MCF 10A (cell line): ENCODE data around the gene MPP7. TPM values are rescaled to one million over a fixed set of nuclear protein-coding genes. Genes with fewer than 3 reads are reported as not detected.

Experiments used
- BruUV-seq: library from RNA; stranded (reverse); fragments of 400-500 nt; replicated peaks from 2 replicates; lab custom pipeline; 2021; lab: Mats Ljungman, UMichigan
- CTCF ChIA-PET: fragments of 300-600 bp; sonication (Branson Sonifier 250); formaldehyde crosslinking; extraction: SDS; loops from one replicate; lab custom pipeline; 2021; ENCODE audit warnings: antibody characterized with exemption, inconsistent platforms; lab: Yijun Ruan, JAX
- POLR2A ChIA-PET: fragments of 300-600, 350-650 bp; sonication (Branson Sonifier 250); formaldehyde crosslinking; extraction: SDS; loops from one replicate; lab custom pipeline; 2020; ENCODE audit warnings: antibody characterized with exemption, inconsistent platforms; lab: Yijun Ruan, JAX
- DNase-seq: peaks from one replicate; pipeline ENCODE4 v3.0.0-alpha.2; 2018; ENCODE audit not compliant: unreplicated experiment
- H3K27ac Mint-ChIP-seq: one replicate; pipeline ENCODE4 v1.8.0; 2022; ENCODE audit warnings: mild to moderate bottlenecking, low read depth, mixed read lengths; ENCODE audit not compliant: unreplicated experiment
- H3K27me3 Mint-ChIP-seq: one replicate; pipeline ENCODE4 v1.8.0; 2022; ENCODE audit warnings: mixed read lengths; ENCODE audit not compliant: insufficient read depth, unreplicated experiment
- H3K36me3 Mint-ChIP-seq: one replicate; pipeline ENCODE4 v1.8.0; 2022; ENCODE audit warnings: mild to moderate bottlenecking, moderate library complexity, mixed read lengths; ENCODE audit not compliant: insufficient read depth, unreplicated experiment
- H3K4me1 Mint-ChIP-seq: one replicate; pipeline ENCODE4 v1.8.0; 2022; ENCODE audit warnings: mixed read lengths; ENCODE audit not compliant: insufficient read depth, unreplicated experiment
- H3K4me3 Mint-ChIP-seq: one replicate; pipeline ENCODE4 v1.8.0; 2022; ENCODE audit warnings: mild to moderate bottlenecking, moderate library complexity, mixed read lengths; ENCODE audit not compliant: unreplicated experiment
- H3K9me3 Mint-ChIP-seq: one replicate; pipeline ENCODE4 v1.8.0; 2022; ENCODE audit warnings: mixed read lengths; ENCODE audit not compliant: unreplicated experiment
- intact Hi-C: fragments of 100-400 bp; cut with micrococcal nuclease; formaldehyde crosslinking; loops from 2 replicates; pipeline ENCODE4 v1.14.1; 2022
- total RNA-seq: library from RNA; stranded (reverse); gene quantifications from 2 replicates; pipeline ENCODE4 v1.2.3, GENCODE V29; 2022
- TF ChIP-seq, protein P1 (sequence below): fragments of 200-600 bp; IDR thresholded peaks from one replicate; pipeline ENCODE4 v1.8.0; 2022; ENCODE audit warnings: antibody characterized with exemption, mild to moderate bottlenecking; ENCODE audit not compliant: unreplicated experiment

Gene MPP7
- total RNA-seq, 1 experiment from 2014 or later, result 5.4 TPM

DNA sequence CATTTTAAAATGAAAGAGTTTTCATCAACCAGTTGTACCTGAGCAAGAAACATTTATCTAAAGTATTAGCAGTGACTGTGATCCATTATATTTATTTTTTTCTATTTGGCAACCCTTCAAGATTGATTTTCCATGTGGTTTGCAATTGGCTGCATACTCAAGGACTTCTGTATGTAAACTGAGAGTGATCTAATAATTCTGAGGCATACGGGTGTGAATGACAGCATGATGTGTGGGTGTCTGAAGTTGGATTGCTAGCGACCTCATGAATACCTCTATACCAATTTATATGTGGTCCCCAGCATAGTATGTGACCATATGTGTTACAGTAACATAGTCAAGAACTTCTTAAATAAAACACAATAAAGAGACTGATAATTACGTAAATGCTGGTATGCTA is 8.2 kb upstream of the MPP7 start:
- DNase-seq, result no peak
- Mint-ChIP-seq H3K4me1 (no peaks in the 10 kb centered on the region), H3K36me3 (no peaks in the 10 kb centered on the region), H3K9me3 (peaks cover 6% of the 10 kb centered on the region), H3K27me3 (peaks cover 33% of the 10 kb centered on the region), H3K4me3 (no peak overlapping the region), H3K27ac (no peak overlapping the region)
- POLR2A ChIA-PET, result interaction anchor here (0.5 to 1.1 kb wide), 3 partner anchors 8 to 924 kb away, joined by 3 to 5 read pairs (median 3); partner anchors contain the start of gene MPP7
- intact Hi-C loops, result no loop called here
- TF ChIP-seq, protein P1, sequence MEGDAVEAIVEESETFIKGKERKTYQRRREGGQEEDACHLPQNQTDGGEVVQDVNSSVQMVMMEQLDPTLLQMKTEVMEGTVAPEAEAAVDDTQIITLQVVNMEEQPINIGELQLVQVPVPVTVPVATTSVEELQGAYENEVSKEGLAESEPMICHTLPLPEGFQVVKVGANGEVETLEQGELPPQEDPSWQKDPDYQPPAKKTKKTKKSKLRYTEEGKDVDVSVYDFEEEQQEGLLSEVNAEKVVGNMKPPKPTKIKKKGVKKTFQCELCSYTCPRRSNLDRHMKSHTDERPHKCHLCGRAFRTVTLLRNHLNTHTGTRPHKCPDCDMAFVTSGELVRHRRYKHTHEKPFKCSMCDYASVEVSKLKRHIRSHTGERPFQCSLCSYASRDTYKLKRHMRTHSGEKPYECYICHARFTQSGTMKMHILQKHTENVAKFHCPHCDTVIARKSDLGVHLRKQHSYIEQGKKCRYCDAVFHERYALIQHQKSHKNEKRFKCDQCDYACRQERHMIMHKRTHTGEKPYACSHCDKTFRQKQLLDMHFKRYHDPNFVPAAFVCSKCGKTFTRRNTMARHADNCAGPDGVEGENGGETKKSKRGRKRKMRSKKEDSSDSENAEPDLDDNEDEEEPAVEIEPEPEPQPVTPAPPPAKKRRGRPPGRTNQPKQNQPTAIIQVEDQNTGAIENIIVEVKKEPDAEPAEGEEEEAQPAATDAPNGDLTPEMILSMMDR, result no peak
- CTCF ChIA-PET, result interaction anchor here (0.6 to 1.4 kb wide), 2 partner anchors 68 to 71 kb away, joined by 4 read pairs; no protein-coding TSS in a partner anchor
- BruUV-seq, result no TSS peak

DNA sequence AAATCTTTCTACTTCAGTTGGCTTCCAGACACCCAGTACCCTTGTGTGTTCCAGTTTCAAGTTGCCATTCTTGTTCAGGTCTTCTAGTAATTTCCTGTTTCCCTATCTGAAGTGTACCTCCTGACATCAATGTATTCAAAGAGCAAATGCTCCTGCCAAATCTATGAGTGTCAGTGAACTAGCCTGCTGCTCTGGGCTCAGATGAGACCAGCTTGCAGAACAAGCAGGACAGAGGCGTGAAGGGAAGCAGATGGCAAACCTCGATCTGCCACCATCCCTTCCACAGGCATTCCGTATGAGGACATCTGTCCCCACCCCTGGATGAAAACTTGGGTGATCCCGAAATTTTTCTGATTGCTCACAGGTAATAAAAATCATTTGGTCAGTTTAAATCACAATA is 4.4 kb upstream of the MPP7 start:
- intact Hi-C loops, result no loop called here
- TF ChIP-seq, protein P1, result no peak
- POLR2A ChIA-PET, result no interaction called here
- no TSS peak for BruUV-seq
- no peak for DNase-seq
- Mint-ChIP-seq H3K36me3 (no peaks in the 10 kb centered on the region), H3K27me3 (peaks cover 42% of the 10 kb centered on the region), H3K4me1 (peaks cover 13% of the 10 kb centered on the region), H3K9me3 (peaks cover 5% of the 10 kb centered on the region), H3K4me3 (no peak overlapping the region), H3K27ac (no peak overlapping the region)
- CTCF ChIA-PET, result interaction anchor here (0.6 kb wide), 1 partner anchor 75 kb away, joined by 4 read pairs; no protein-coding TSS in a partner anchor

DNA sequence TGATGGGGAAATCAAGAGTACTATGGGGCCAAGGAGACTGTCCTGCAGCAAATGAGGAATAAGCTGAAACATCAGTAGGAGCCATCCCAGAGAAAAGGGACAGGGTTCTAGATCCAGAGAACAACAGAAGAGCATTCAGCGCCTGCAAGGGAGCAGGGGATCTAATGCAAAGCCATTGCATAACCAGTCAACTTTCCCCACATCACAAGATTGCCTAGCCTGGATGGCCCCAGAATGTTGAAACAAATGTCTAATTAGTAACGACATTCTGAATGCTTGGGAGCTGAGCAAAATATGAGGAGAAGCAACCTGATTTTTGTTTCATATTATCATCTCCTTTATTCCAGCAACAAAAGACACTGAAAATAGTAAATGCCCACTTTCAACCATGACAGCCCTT is 2.7 kb upstream of the MPP7 start:
- Mint-ChIP-seq H3K27me3 (peaks cover 42% of the 10 kb centered on the region), H3K4me1 (peaks cover 13% of the 10 kb centered on the region), H3K27ac (no peak overlapping the region), H3K9me3 (no peaks in the 10 kb centered on the region), H3K36me3 (no peaks in the 10 kb centered on the region), H3K4me3 (no peak overlapping the region)
- no peak for DNase-seq
- TF ChIP-seq, protein P1, result no peak
- intact Hi-C loops, result no loop called here
- POLR2A ChIA-PET, result no interaction called here
- BruUV-seq, result no TSS peak
- CTCF ChIA-PET, result no interaction called here

DNA sequence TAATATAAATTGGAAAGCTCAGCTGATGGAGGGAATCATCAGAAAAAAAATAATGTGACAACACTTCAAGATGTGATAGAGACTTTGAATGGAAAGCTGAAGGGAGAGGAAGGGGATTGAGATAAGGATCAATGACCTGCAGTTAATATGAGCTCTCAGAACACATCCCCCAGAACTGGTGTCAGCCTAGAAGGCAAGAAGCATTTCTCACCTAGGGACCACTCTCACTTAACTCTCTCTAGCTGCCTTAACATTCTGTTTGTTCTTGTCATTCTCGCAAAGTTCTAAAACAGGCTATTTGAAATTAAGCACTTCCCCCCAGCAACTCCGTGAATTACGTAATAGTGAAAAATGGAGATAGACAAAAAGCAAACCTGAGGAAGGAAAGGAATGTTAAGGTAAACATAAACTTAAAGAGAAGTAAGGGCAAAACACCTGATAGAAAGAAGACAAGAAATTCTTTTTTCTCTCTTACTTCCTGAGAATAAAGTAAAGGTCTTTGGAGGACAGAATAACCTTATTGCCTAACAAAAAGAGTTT is 1.2 kb upstream of the MPP7 start:
- POLR2A ChIA-PET, result interaction anchor here (1.0 to 2.4 kb wide), 6 partner anchors 12 to 48 kb away, joined by 3 to 18 read pairs (median 4); no protein-coding TSS in a partner anchor
- no peak overlapping the region for H3K27ac Mint-ChIP-seq
- intact Hi-C loops, result no loop called here

More for the DNA sequence above, 1.2 kb upstream of the MPP7 start:
- no peak for DNase-seq
- no peaks in the 10 kb centered on the region for H3K9me3 Mint-ChIP-seq
- CTCF ChIA-PET, result interaction anchor here (0.9 to 2.0 kb wide), 5 partner anchors 8 to 89 kb away, joined by 4 to 10 read pairs (median 5); no protein-coding TSS in a partner anchor
- no peak overlapping the region for H3K4me3 Mint-ChIP-seq
- peaks cover 13% of the 10 kb centered on the region for H3K4me1 Mint-ChIP-seq
- BruUV-seq, result no TSS peak
- no peaks in the 10 kb centered on the region for H3K36me3 Mint-ChIP-seq
- peaks cover 37% of the 10 kb centered on the region for H3K27me3 Mint-ChIP-seq
- TF ChIP-seq, protein P1, result no peak
